ENCODE results near the gene ISLR2. TPM values are rescaled to one million over a fixed set of nuclear protein-coding genes. Genes with fewer than 3 reads are reported as not detected.
A peak's percentile ranks its signal among the peaks of the same experiment; 100 is the strongest.

The ISLR2 gene
- total RNA-seq, 1 donor from 2014 or later, result not detected

GRCh38 chr15:74135041-74135565, 4.7 kb downstream of the ISLR2 start:
- Mint-ChIP-seq H3K36me3 (ENCODE audit: low read depth) (no peaks in the 10 kb centered on the region), H3K27ac (peak overlapping the region; percentile 44), H3K4me3 (peak overlapping the region; percentile 64), H3K27me3 (peaks cover 71% of the 10 kb centered on the region), H3K9me3 (no peaks in the 10 kb centered on the region), H3K4me1 (peaks cover 44% of the 10 kb centered on the region)
- ChIA-PET CTCF (interaction anchor here (1.3 kb wide), 2 partner anchors 11 to 12 kb away, joined by 3 read pairs; no protein-coding TSS in a partner anchor), POLR2A (no interaction called here)
- ATAC-seq (ENCODE audit: low read depth), result no peak
- TF ChIP-seq CTCF (IDR thresholded peaks at IDR 0.05), result no peak
- no peak for DNase-seq
- intact Hi-C loops (cut with micrococcal nuclease), result loop anchor here (2.0 kb wide), 1 partner anchor 162 kb away; no protein-coding TSS in a partner anchor

- Mint-ChIP-seq H3K27ac (no peak overlapping the region), H3K36me3 (ENCODE audit: low read depth) (no peaks in the 10 kb centered on the region), H3K27me3 (peaks cover 66% of the 10 kb centered on the region), H3K4me1 (peaks cover 36% of the 10 kb centered on the region), H3K9me3 (no peaks in the 10 kb centered on the region), H3K4me3 (peak overlapping the region; percentile 77)
- no peak for DNase-seq
- ATAC-seq (ENCODE audit: low read depth), result no peak
- TF ChIP-seq CTCF (IDR thresholded peaks at IDR 0.05), result no peak
- CTCF ChIA-PET, result no interaction called here
- intact Hi-C loops (cut with micrococcal nuclease), result loop anchor here (1.0 kb wide), 1 partner anchor 8 kb away; no protein-coding TSS in a partner anchor
- POLR2A ChIA-PET, result no interaction called here
Observed at GRCh38 chr15:74136540-74136813, 6.1 kb downstream of the ISLR2 start.

- Mint-ChIP-seq H3K9me3 (no peaks in the 10 kb centered on the region), H3K36me3 (ENCODE audit: low read depth) (no peaks in the 10 kb centered on the region), H3K27me3 (peaks cover 61% of the 10 kb centered on the region), H3K4me3 (peak overlapping the region; percentile 77), H3K27ac (no peak overlapping the region), H3K4me1 (peaks cover 33% of the 10 kb centered on the region)
- ATAC-seq (ENCODE audit: low read depth) (no peak), DNase-seq (no peak)
- ChIA-PET POLR2A (no interaction called here), CTCF (no interaction called here)
- no peak for TF ChIP-seq CTCF (IDR thresholded peaks at IDR 0.05)
- intact Hi-C loops (cut with micrococcal nuclease), result loop anchor here (1.0 kb wide), 1 partner anchor 9 kb away; no protein-coding TSS in a partner anchor
Observed at GRCh38 chr15:74136814-74137536, 6.6 kb downstream of the ISLR2 start.

- TF ChIP-seq CTCF (IDR thresholded peaks at IDR 0.05), result no peak
- H3K36me3 Mint-ChIP-seq (ENCODE audit: low read depth), result no peaks in the 10 kb centered on the region
- H3K4me3 Mint-ChIP-seq, result peak overlapping the region; percentile 77
- intact Hi-C loops (cut with micrococcal nuclease), result no loop called here
- no peak for ATAC-seq (ENCODE audit: low read depth)
- ChIA-PET POLR2A (no interaction called here), CTCF (no interaction called here)
- peaks cover 29% of the 10 kb centered on the region for H3K4me1 Mint-ChIP-seq
- DNase-seq, result no peak
- H3K27me3 Mint-ChIP-seq, result peaks cover 58% of the 10 kb centered on the region
- no peak overlapping the region for H3K27ac Mint-ChIP-seq
- no peaks in the 10 kb centered on the region for H3K9me3 Mint-ChIP-seq
Observed at GRCh38 chr15:74137537-74137894, 7.1 kb downstream of the ISLR2 start.

- Mint-ChIP-seq H3K4me3 (no peak overlapping the region), H3K27me3 (peaks cover 55% of the 10 kb centered on the region), H3K36me3 (ENCODE audit: low read depth) (no peaks in the 10 kb centered on the region), H3K9me3 (no peaks in the 10 kb centered on the region), H3K27ac (no peak overlapping the region), H3K4me1 (peaks cover 26% of the 10 kb centered on the region)
- CTCF ChIA-PET, result interaction anchor here (1.2 kb wide), 1 partner anchor 12 kb away, joined by 3 read pairs; no protein-coding TSS in a partner anchor
- no peak for TF ChIP-seq CTCF (IDR thresholded peaks at IDR 0.05)
- POLR2A ChIA-PET, result no interaction called here
- ATAC-seq (ENCODE audit: low read depth), result no peak
- DNase-seq, result no peak
- intact Hi-C loops (cut with micrococcal nuclease), result no loop called here
Observed at GRCh38 chr15:74138642-74139041, 8.3 kb downstream of the ISLR2 start.
